GM19099 (cell line): ENCODE results near the gene DCBLD2.

Source experiments
- POLR2A ChIP-seq: IDR thresholded peaks from 3 replicates; pipeline ENCODE4 v1.6.1; 2011; ENCODE audit warnings: low read depth; ENCODE audit not compliant: insufficient read length; ENCODE audit errors: extremely low read depth

DCBLD2 gene

GRCh38 chr3:98875535-98875934 is 26.0 kb downstream of the DCBLD2 start:
- no peak for TF ChIP-seq POLR2A

- TF ChIP-seq POLR2A = no peak
These were observed 26.8 kb downstream of the DCBLD2 start for GRCh38 chr3:98874602-98875249.

- TF ChIP-seq POLR2A = no peak
These were observed 32.1 kb downstream of the DCBLD2 start for GRCh38 chr3:98869391-98869790.

- no peak for TF ChIP-seq POLR2A
These were observed 44.8 kb downstream of the DCBLD2 start for GRCh38 chr3:98856724-98857123.

- TF ChIP-seq POLR2A = no peak
These were observed 45.6 kb downstream of the DCBLD2 start for GRCh38 chr3:98855806-98856400.

DNA sequence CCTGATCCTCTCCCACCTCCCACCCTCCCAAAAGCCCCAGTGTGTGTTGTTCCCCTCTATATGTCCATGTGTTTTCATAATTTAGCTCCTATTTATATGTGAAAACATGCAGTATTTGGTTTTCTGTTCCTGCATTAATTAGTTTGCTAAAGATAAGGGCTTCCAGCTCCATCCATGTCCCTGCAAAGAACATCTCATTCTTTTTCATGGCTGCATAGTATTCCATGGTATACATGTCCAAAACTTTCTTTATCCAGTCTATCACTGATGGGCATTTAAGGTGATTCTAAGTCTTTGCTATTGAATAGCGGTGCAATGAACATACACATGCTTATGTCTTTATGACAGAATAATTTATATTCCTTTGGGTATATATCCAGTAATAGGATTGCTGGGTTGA is 53.4 kb downstream of the DCBLD2 start:
- TF ChIP-seq POLR2A = no peak

DNA sequence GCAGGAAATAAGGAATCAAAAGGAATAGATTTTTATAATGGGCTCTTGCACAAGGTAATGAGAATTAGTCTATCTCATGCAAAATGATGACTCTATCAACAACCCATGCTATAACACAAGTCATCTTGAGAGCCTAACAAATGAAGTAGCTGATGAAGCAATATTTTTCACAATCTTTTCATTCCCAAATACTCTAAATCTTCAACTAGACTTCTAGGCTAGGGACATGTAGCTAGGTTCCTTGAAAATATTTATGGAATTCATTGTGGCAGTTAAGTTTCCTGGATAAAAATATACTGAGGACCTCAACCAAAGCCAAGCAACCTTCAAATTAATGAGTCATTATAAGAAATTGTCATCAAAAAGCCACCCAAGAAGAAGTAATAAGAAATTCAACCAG is 55.4 kb downstream of the DCBLD2 start:
- no peak for TF ChIP-seq POLR2A

- TF ChIP-seq POLR2A = no peak
These were observed 58.1 kb downstream of the DCBLD2 start for GRCh38 chr3:98843266-98843959.

GRCh38 chr3:98839846-98840245 is 61.6 kb downstream of the DCBLD2 start:
- no peak for TF ChIP-seq POLR2A

- no peak for TF ChIP-seq POLR2A
These were observed 72.2 kb downstream of the DCBLD2 start for GRCh38 chr3:98829246-98829832.

DNA sequence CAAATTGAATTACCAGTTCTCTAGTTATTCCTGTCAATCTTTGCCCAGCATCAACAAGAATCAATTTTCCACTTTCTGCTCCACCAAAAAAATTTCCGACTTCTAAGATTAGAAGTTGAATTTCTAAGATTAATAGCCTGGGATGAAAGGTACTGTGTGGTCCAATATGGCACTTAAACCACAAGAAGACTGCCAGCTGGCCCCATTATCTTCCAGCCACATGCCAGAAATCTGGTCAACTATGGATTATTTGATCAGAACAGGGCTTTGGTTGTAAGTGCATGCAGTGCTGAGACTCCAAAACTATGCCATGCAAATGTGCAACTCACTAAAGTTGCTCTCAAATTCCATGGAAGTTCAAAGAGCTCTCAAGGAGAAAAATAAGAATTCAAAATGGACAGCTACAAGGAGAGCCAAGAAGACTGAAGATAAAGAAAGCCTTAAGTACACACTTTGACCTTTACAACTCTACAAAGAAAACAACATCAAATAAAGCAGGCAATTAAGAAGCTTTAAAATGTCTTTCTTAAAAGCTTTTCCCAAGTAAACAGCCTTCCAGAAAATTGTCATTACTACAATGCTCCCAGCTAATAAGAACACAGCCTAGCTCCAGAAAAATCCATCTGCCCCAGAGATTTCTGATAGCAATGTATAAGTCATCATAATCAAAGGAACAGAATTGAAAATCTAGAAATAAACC is 74.1 kb downstream of the DCBLD2 start:
- TF ChIP-seq POLR2A = no peak

- no peak for TF ChIP-seq POLR2A
These were observed 75.4 kb downstream of the DCBLD2 start for GRCh38 chr3:98826126-98826525.

DNA sequence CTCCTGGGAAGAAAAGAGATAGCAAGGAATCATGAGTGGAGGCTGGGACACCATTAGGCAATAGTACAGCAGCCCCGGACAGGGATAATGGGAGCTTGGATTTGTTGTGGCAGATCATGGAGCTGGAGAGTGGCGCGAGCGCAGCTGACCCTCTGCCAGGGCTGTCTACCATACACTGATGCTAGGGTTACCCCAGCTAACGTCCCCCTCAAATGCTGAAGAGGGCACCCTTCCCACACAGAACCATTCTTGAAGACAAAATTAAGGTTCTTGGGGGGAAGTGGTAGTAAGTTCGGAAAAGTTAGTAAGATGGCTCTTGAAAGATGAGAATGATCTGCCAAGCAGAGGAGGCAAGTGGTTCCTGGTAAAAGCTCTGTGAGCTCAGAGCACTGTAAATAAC is 77.2 kb downstream of the DCBLD2 start:
- TF ChIP-seq POLR2A = no peak

DNA sequence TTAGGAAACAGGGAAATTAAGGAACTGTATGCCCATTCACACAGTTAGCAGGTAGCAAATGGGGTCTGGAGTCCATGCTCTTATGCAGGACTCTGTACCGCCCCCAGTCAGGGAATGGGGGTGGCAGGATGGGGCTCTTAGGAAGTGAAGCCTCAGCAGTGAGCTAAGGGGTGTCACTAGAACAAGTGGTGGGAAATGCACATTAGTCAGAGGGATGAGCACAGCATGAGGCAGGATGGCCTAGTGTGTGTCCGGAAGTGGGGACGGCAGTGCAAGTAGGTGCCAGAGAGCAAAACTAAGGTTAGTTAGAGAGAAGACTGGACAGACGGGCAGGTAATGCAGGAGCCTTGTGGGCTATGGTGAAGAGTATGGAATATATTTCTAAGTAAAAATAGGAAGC is 77.7 kb downstream of the DCBLD2 start:
- no peak for TF ChIP-seq POLR2A

DNA sequence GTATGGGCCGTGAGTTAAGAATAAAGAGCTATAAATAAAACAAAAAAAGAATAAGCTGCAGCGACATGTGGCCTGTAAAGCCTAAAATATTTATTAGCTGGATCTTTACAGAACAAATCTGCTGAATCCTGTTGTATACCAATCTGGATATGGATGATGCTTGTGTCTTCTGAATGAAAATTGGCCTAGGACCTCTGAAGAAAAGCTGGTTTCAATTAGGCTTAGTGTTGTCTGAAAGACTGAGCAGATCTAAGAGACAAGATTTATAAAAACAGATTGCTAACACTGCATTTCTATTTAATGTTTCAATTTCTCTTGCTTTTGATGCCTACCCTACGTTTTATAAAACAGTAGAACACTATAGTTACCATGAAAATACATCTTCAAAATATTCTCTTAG is 80.4 kb downstream of the DCBLD2 start:
- no peak for TF ChIP-seq POLR2A
